Uterus (tissue), 2 donors: ENCODE data around the gene GATA2.

Experiments
- POLR2A ChIP-seq, 2 donors: fragments of 450-650 bp; IDR thresholded peaks; one replicate each; pipeline ENCODE4 v1.6.1; 2016; ENCODE audit warnings: antibody characterized with exemption in 2 of 2, mild to moderate bottlenecking in 1 of 2, moderate library complexity in 1 of 2
- TF ChIP-seq, protein P1 (sequence below), 4 experiments: fragments of 200-600 bp in 2 of 4; fragments of 450-650 bp in 2 of 4; sonication (generic) in 2 of 4; IDR thresholded peaks; one replicate each; pipeline ENCODE4 v1.5.1; 2016 to 2019; ENCODE audit warnings: antibody characterized with exemption in 4 of 4, mild to moderate bottlenecking in 2 of 4, moderate library complexity in 1 of 4

- no peak for TF ChIP-seq POLR2A (IDR thresholded peaks at IDR 0.05)
- TF ChIP-seq, protein P1, sequence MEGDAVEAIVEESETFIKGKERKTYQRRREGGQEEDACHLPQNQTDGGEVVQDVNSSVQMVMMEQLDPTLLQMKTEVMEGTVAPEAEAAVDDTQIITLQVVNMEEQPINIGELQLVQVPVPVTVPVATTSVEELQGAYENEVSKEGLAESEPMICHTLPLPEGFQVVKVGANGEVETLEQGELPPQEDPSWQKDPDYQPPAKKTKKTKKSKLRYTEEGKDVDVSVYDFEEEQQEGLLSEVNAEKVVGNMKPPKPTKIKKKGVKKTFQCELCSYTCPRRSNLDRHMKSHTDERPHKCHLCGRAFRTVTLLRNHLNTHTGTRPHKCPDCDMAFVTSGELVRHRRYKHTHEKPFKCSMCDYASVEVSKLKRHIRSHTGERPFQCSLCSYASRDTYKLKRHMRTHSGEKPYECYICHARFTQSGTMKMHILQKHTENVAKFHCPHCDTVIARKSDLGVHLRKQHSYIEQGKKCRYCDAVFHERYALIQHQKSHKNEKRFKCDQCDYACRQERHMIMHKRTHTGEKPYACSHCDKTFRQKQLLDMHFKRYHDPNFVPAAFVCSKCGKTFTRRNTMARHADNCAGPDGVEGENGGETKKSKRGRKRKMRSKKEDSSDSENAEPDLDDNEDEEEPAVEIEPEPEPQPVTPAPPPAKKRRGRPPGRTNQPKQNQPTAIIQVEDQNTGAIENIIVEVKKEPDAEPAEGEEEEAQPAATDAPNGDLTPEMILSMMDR (IDR thresholded peaks at IDR 0.05), result no peak
Observed at GRCh38 chr3:128508852-128509251, 15.9 kb upstream of the GATA2 start.
